PC-3 (cell line): Measurements from ENCODE around the gene SCCPDH. TPM values are rescaled to one million over a fixed set of nuclear protein-coding genes. Genes with fewer than 3 reads are reported as not detected.

Source experiments
- ATAC-seq: fragments of 200-7000 bp; cut with Tn5 transposase; 2 replicates; pipeline ENCODE4 v1.9.1; 2020; ENCODE audit warnings: mild to moderate bottlenecking, moderate library complexity
- BruUV-seq: library from RNA; stranded (reverse); fragments of 400-500 nt; replicated peaks from 2 replicates; lab custom pipeline; 2021; lab: Mats Ljungman, UMichigan
- CTCF ChIA-PET: fragments of 300-600 bp; sonication (Branson Sonifier 250); formaldehyde crosslinking; loops from one replicate; lab custom pipeline; 2022; ENCODE audit warnings: antibody characterized with exemption; lab: Charles Lee
- POLR2A ChIA-PET: fragments of 300-600 bp; sonication (Branson Sonifier 250); formaldehyde crosslinking; loops from one replicate; lab custom pipeline; 2022; ENCODE audit warnings: antibody characterized with exemption; ENCODE audit not compliant: unreplicated experiment; lab: Charles Lee
- DNase-seq: peaks from one replicate; pipeline ENCODE4 v3.0.0-alpha.2; 2015
- H2AFZ ChIP-seq: fragments of 300-600 bp; sonication (generic); 2 replicates; pipeline ENCODE4 v1.6.0; 2016; ENCODE audit warnings: antibody characterized with exemption, low read length
- H3F3A ChIP-seq: fragments of 300-600 bp; sonication (generic); one replicate; pipeline ENCODE4 v1.6.0; 2017; ENCODE audit warnings: antibody characterized with exemption, low read length, control low read depth, mild to moderate bottlenecking; ENCODE audit not compliant: unreplicated experiment
- H3K27ac ChIP-seq: fragments of 300-600 bp; sonication (generic); 2 replicates; pipeline ENCODE4 v1.5.1; 2016; ENCODE audit warnings: mild to moderate bottlenecking, low read length
- H3K27me3 ChIP-seq: fragments of 300-600 bp; sonication (generic); 2 replicates; pipeline ENCODE4 v1.6.1; 2016; ENCODE audit warnings: low read length, mixed read lengths
- H3K36me3 ChIP-seq: fragments of 300-600 bp; sonication (generic); 2 replicates; pipeline ENCODE4 v1.6.1; 2016; ENCODE audit warnings: low read depth, mixed run types, low read length, mixed read lengths
- H3K4me1 ChIP-seq: fragments of 300-600 bp; sonication (generic); 2 replicates; pipeline ENCODE4 v1.5.1; 2016; ENCODE audit warnings: low read length; ENCODE audit not compliant: insufficient read depth
- H3K4me2 ChIP-seq: fragments of 300-600 bp; sonication (generic); 2 replicates; pipeline ENCODE4 v1.6.0; 2016; ENCODE audit warnings: low read length
- H3K4me3 ChIP-seq: fragments of 300-600 bp; sonication (generic); 2 replicates; pipeline ENCODE4 v1.5.1; 2016; ENCODE audit warnings: mild to moderate bottlenecking, low read length, mixed read lengths
- H3K79me2 ChIP-seq: fragments of 300-600 bp; sonication (generic); 2 replicates; pipeline ENCODE4 v1.6.1; 2017; ENCODE audit warnings: low read length, mixed read lengths
- H3K9ac ChIP-seq: fragments of 300-600 bp; sonication (generic); 2 replicates; pipeline ENCODE4 v1.6.0; 2016; ENCODE audit warnings: mild to moderate bottlenecking, low read length
- H3K9me2 ChIP-seq: fragments of 300-600 bp; sonication (generic); replicated peaks from 2 replicates; pipeline ENCODE4 v1.6.1; 2016; ENCODE audit warnings: mixed run types, low read length, mixed read lengths
- H3K9me3 ChIP-seq: fragments of 300-600 bp; sonication (generic); 2 replicates; pipeline ENCODE4 v1.6.1; 2016; ENCODE audit warnings: low read length, mixed read lengths
- H4K20me1 ChIP-seq: fragments of 300-600 bp; sonication (generic); 2 replicates; pipeline ENCODE4 v1.6.1; 2016; ENCODE audit warnings: low read length, mixed read lengths
- EZH2 ChIP-seq: fragments of 300-600 bp; sonication (generic); IDR thresholded peaks from one replicate; pipeline ENCODE4 v1.6.1; 2017; ENCODE audit warnings: antibody characterized with exemption, mild to moderate bottlenecking, low read length; ENCODE audit not compliant: unreplicated experiment
- EZH2phosphoT487 ChIP-seq: fragments of 300-600 bp; sonication (generic); IDR thresholded peaks from 2 replicates; pipeline ENCODE4 v1.6.1; 2018; ENCODE audit warnings: mild to moderate bottlenecking, antibody characterized with exemption, low read length, borderline replicate concordance
- intact Hi-C: fragments of 100-400 bp; cut with micrococcal nuclease; formaldehyde crosslinking; loops from 2 replicates; pipeline ENCODE4 v1.9.0; 2023
- total RNA-seq: library from RNA; depleted of rRNA; stranded (reverse); fragments of >200 nt; gene quantifications from 2 replicates; pipeline ENCODE4 v1.2.3, GENCODE V29; 2014
- TF ChIP-seq, protein P1 (sequence below): fragments of 300-600 bp; sonication (generic); conservative IDR thresholded peaks from 2 replicates; pipeline ENCODE4 v1.5.1; 2017; ENCODE audit warnings: antibody characterized with exemption, low read depth, mild to moderate bottlenecking, low read length

SCCPDH gene
- total RNA-seq, 1 experiment from 2014 or later = 50.8 TPM

DNA sequence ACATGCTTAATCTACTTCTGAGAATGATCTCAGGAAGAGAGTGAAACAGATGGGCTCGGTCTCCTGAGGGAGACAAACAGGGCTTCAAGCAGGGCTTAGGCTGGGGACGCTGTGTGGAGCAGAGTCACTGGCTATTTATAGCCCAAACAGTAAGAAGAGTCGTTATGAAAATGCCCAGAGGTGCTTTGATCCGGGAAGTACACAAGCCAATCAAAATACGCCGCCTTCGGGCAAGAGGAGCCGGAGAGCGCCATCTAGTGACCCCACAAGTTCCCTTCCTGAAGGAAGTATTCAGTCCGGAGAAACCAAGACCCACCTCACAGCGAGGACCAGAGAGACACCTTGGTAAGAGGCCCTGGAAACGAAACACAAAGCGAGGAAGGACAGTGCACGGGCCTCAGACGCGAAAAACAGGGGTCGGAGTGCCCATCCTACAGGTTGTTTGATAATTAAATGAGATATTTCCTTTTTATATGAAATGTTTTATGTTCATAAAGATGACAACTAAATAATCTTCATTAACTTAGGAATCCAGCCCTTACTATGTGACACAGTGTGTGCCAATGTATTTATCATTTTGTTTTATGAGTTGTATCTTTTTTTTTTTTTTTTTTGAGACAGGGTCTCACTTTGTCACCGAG is 25.0 kb upstream of the SCCPDH start:
- ChIA-PET CTCF (interaction anchor here (0.7 kb wide), 1 partner anchor 60 kb away, joined by 4 read pairs; no protein-coding TSS in a partner anchor), POLR2A (no interaction called here)
- Histone ChIP-seq H3K9me3 (0 out of 2 replicates have a peak, but pooled peaks cover 3% of the 10 kb centered on the region), H2AFZ (peak overlapping the region; percentile 78), H3K4me3 (peak overlapping the region; percentile 39), H3K9me2 (no peaks in the 10 kb centered on the region), H3F3A (no peaks in the 10 kb centered on the region), H3K27ac (peak overlapping the region; percentile 7), H3K9ac (peak overlapping the region; percentile 11; the same call in 1 of the 2 replicates), H3K27me3 (no peaks in the 10 kb centered on the region), H3K4me2 (peak overlapping the region; percentile 69), H3K4me1 (peaks cover 9% of the 10 kb centered on the region), H3K79me2 (no peaks in the 10 kb centered on the region), H3K36me3 (no peaks in the 10 kb centered on the region), H4K20me1 (no peaks in the 10 kb centered on the region)
- intact Hi-C loops = loop anchor here (1.0 kb wide), 4 partner anchors 25 to 202 kb away; partner anchors contain the start of genes CNST, SCCPDH and TFB2M
- DNase-seq (peak; percentile 96), ATAC-seq (peak; percentile 95)
- no TSS peak for BruUV-seq
- TF ChIP-seq, protein P1, sequence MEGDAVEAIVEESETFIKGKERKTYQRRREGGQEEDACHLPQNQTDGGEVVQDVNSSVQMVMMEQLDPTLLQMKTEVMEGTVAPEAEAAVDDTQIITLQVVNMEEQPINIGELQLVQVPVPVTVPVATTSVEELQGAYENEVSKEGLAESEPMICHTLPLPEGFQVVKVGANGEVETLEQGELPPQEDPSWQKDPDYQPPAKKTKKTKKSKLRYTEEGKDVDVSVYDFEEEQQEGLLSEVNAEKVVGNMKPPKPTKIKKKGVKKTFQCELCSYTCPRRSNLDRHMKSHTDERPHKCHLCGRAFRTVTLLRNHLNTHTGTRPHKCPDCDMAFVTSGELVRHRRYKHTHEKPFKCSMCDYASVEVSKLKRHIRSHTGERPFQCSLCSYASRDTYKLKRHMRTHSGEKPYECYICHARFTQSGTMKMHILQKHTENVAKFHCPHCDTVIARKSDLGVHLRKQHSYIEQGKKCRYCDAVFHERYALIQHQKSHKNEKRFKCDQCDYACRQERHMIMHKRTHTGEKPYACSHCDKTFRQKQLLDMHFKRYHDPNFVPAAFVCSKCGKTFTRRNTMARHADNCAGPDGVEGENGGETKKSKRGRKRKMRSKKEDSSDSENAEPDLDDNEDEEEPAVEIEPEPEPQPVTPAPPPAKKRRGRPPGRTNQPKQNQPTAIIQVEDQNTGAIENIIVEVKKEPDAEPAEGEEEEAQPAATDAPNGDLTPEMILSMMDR = peak; percentile 95
- no peak for TF ChIP-seq EZH2

DNA sequence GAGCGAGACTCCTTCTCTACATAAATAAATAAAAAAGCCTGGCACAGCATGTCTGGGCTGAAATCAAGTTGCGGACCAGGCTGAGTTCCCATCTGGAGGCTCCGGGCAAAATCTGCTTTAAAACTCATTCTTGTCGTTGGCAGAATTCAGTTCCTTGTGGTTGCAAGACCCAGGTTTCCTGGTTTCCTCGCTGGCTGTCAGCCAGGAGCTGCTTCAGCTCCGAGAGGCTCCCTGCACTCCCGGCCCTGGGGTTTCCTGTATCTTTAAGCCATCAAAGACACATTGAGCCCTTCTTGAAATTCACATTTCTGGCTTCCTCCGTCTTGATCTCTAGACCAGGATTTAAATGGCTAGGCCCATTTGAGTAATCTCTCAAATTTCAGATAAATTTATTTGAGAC is 20.6 kb upstream of the SCCPDH start:
- Histone ChIP-seq H3K4me2 (no peak overlapping the region), H3K79me2 (no peaks in the 10 kb centered on the region), H3K9me2 (no peaks in the 10 kb centered on the region), H2AFZ (0 out of 2 replicates have a peak overlapping the region, but pooled peaks have one; percentile 6), H3K36me3 (no peaks in the 10 kb centered on the region), H3K27ac (no peak overlapping the region), H3K4me1 (peaks cover 28% of the 10 kb centered on the region), H3K27me3 (no peaks in the 10 kb centered on the region), H3K9me3 (no peaks in the 10 kb centered on the region), H4K20me1 (no peaks in the 10 kb centered on the region), H3F3A (no peaks in the 10 kb centered on the region), H3K9ac (no peak overlapping the region), H3K4me3 (no peak overlapping the region)
- DNase-seq (no peak), ATAC-seq (no peak)
- TF ChIP-seq, protein P1 = no peak
- TF ChIP-seq EZH2 (no peak), EZH2phosphoT487 (no peak)
- intact Hi-C loops = no loop called here
- ChIA-PET POLR2A (no interaction called here), CTCF (no interaction called here)
- no TSS peak for BruUV-seq

DNA sequence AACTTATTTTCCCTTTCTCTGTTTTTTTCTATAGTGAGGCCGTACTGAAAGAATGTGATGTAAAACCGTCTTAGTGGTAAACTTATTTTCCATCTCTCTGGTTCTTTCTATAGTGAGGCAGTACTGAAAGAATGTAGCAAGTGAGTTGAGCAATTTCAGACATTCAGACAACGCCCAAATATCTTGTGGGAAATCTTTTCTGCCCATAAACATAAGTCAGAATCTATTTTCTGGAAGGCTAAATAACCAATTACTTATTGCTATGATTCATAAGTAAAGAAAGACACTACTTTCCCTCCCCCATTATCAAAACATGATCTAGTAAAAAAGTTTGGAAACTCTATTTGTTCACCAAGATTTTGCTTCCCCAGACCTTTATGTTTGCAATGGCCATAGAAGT is 18.8 kb upstream of the SCCPDH start:
- Histone ChIP-seq H3K9me2 (no peaks in the 10 kb centered on the region), H3K4me3 (no peak overlapping the region), H3K79me2 (no peaks in the 10 kb centered on the region), H2AFZ (peak overlapping the region; percentile 8; the same call in 1 of the 2 replicates), H3K4me2 (peak overlapping the region; percentile 42), H4K20me1 (no peaks in the 10 kb centered on the region), H3K4me1 (peaks cover 20% of the 10 kb centered on the region), H3K9ac (peak overlapping the region; percentile 41), H3K27ac (peak overlapping the region; percentile 81), H3F3A (no peaks in the 10 kb centered on the region), H3K9me3 (no peaks in the 10 kb centered on the region), H3K27me3 (no peaks in the 10 kb centered on the region), H3K36me3 (no peaks in the 10 kb centered on the region)
- no TSS peak for BruUV-seq
- DNase-seq (peak; percentile 93), ATAC-seq (peak; percentile 88)
- TF ChIP-seq, protein P1 = no peak
- TF ChIP-seq EZH2phosphoT487 = no peak
- no peak for TF ChIP-seq EZH2
- intact Hi-C loops = no loop called here
- ChIA-PET CTCF (no interaction called here), POLR2A (no interaction called here)
